ENCODE measurements around the gene NUDCD2. TPM values are rescaled to one million over a fixed set of nuclear protein-coding genes. Genes with fewer than 3 reads are reported as not detected.

Gene NUDCD2
- total RNA-seq, 1 donor from 2014 or later, result 15.9 TPM

GRCh38 chr5:163436515-163436914, 23.4 kb downstream of the NUDCD2 start:
- Histone ChIP-seq H3K9me3 (ENCODE audit: insufficient read depth, low read depth, low read length) (no peaks in the 10 kb centered on the region), H3K4me1 (ENCODE audit: insufficient read depth, low read length) (peaks cover 9% of the 10 kb centered on the region), H3K79me2 (ENCODE audit: insufficient read depth, low read length) (peaks cover 41% of the 10 kb centered on the region), H2AFZ (ENCODE audit: low read depth, low read length) (no peak overlapping the region), H3K9ac (ENCODE audit: low read length) (peak overlapping the region; percentile 59), H3K4me3 (ENCODE audit: insufficient read depth, low read depth, low read length) (no peak overlapping the region), H3K27ac (ENCODE audit: low read depth, low read length) (peak overlapping the region; percentile 51), H3K27me3 (ENCODE audit: insufficient read depth, low read length) (no peaks in the 10 kb centered on the region), H3K4me2 (ENCODE audit: low read length) (peak overlapping the region; percentile 86), H4K20me1 (ENCODE audit: insufficient read depth, low read length) (peaks cover 39% of the 10 kb centered on the region), H3K36me3 (ENCODE audit: insufficient read depth, low read length) (peaks cover 13% of the 10 kb centered on the region)
- Mint-ChIP-seq H3K27ac (ENCODE audit: unreplicated experiment) (peak overlapping the region; percentile 93), H3K4me3 (ENCODE audit: unreplicated experiment) (peak overlapping the region; percentile 97), H3K27me3 (ENCODE audit: low read depth, unreplicated experiment) (peaks cover 3% of the 10 kb centered on the region), H3K36me3 (ENCODE audit: low read depth, unreplicated experiment) (peaks cover 6% of the 10 kb centered on the region), H3K9me3 (ENCODE audit: unreplicated experiment) (no peaks in the 10 kb centered on the region), H3K4me1 (ENCODE audit: low read depth, unreplicated experiment) (peaks cover 30% of the 10 kb centered on the region)
- TF ChIP-seq EZH2 (IDR thresholded peaks at IDR 0.05; ENCODE audit: insufficient read depth, low read length), result no peak
- no peak for TF ChIP-seq CTCF (IDR thresholded peaks at IDR 0.05; ENCODE audit: insufficient read depth, low read depth, low read length)
- FAIRE-seq, result no peak
- DNase-seq (ENCODE audit: low read depth), result no peak

GRCh38 chr5:163434401-163434866, 25.5 kb downstream of the NUDCD2 start:
- H3K4me3 Mint-ChIP-seq (ENCODE audit: unreplicated experiment), result peak overlapping the region; percentile 34
- H3K9me3 Mint-ChIP-seq (ENCODE audit: unreplicated experiment), result no peaks in the 10 kb centered on the region
- H3K4me1 Mint-ChIP-seq (ENCODE audit: low read depth, unreplicated experiment), result peaks cover 16% of the 10 kb centered on the region

GRCh38 chr5:163433271-163433670, 26.6 kb downstream of the NUDCD2 start:
- H3K9ac ChIP-seq (ENCODE audit: low read length), result no peak overlapping the region
- H3K4me1 Mint-ChIP-seq (ENCODE audit: low read depth, unreplicated experiment), result peaks cover 15% of the 10 kb centered on the region
- no peak overlapping the region for H2AFZ ChIP-seq (ENCODE audit: low read depth, low read length)
- no peak overlapping the region for H3K4me3 Mint-ChIP-seq (ENCODE audit: unreplicated experiment)
- H3K4me3 ChIP-seq (ENCODE audit: insufficient read depth, low read depth, low read length), result no peak overlapping the region
- H3K9me3 Mint-ChIP-seq (ENCODE audit: unreplicated experiment), result no peaks in the 10 kb centered on the region
- no peaks in the 10 kb centered on the region for H3K9me3 ChIP-seq (ENCODE audit: insufficient read depth, low read depth, low read length)
- peaks cover 2% of the 10 kb centered on the region for H3K36me3 Mint-ChIP-seq (ENCODE audit: low read depth, unreplicated experiment)
- H3K4me1 ChIP-seq (ENCODE audit: insufficient read depth, low read length), result peaks cover 2% of the 10 kb centered on the region
- no peaks in the 10 kb centered on the region for H3K27me3 ChIP-seq (ENCODE audit: insufficient read depth, low read length)
- TF ChIP-seq EZH2 (IDR thresholded peaks at IDR 0.05; ENCODE audit: insufficient read depth, low read length) (no peak), CTCF (IDR thresholded peaks at IDR 0.05; ENCODE audit: insufficient read depth, low read depth, low read length) (no peak)
- no peak for DNase-seq (ENCODE audit: low read depth)
- no peak overlapping the region for H3K4me2 ChIP-seq (ENCODE audit: low read length)
- no peak overlapping the region for H3K27ac ChIP-seq (ENCODE audit: low read depth, low read length)
- no peaks in the 10 kb centered on the region for H3K36me3 ChIP-seq (ENCODE audit: insufficient read depth, low read length)
- peaks cover 9% of the 10 kb centered on the region for H3K79me2 ChIP-seq (ENCODE audit: insufficient read depth, low read length)
- peaks cover 6% of the 10 kb centered on the region for H4K20me1 ChIP-seq (ENCODE audit: insufficient read depth, low read length)
- no peak for FAIRE-seq
- H3K27me3 Mint-ChIP-seq (ENCODE audit: low read depth, unreplicated experiment), result peaks cover 3% of the 10 kb centered on the region
- no peak overlapping the region for H3K27ac Mint-ChIP-seq (ENCODE audit: unreplicated experiment)

More at GRCh38 chr5:163434401-163434866, 25.5 kb downstream of the NUDCD2 start:
- peaks cover 21% of the 10 kb centered on the region for H3K79me2 ChIP-seq (ENCODE audit: insufficient read depth, low read length)
- peak; percentile 56 for FAIRE-seq
- peak; percentile 70 for DNase-seq (ENCODE audit: low read depth)
- no peak overlapping the region for H3K4me3 ChIP-seq (ENCODE audit: insufficient read depth, low read depth, low read length)
- Mint-ChIP-seq H3K36me3 (ENCODE audit: low read depth, unreplicated experiment) (peaks cover 3% of the 10 kb centered on the region), H3K27me3 (ENCODE audit: low read depth, unreplicated experiment) (peaks cover 3% of the 10 kb centered on the region), H3K27ac (ENCODE audit: unreplicated experiment) (peak overlapping the region; percentile 64)
- TF ChIP-seq EZH2 (IDR thresholded peaks at IDR 0.05; ENCODE audit: insufficient read depth, low read length), result no peak
- H4K20me1 ChIP-seq (ENCODE audit: insufficient read depth, low read length), result peaks cover 18% of the 10 kb centered on the region
- no peak overlapping the region for H2AFZ ChIP-seq (ENCODE audit: low read depth, low read length)
- no peak overlapping the region for H3K9ac ChIP-seq (ENCODE audit: low read length)
- peaks cover under 1% of the 10 kb centered on the region for H3K36me3 ChIP-seq (ENCODE audit: insufficient read depth, low read length)
- H3K9me3 ChIP-seq (ENCODE audit: insufficient read depth, low read depth, low read length), result no peaks in the 10 kb centered on the region
- H3K4me1 ChIP-seq (ENCODE audit: insufficient read depth, low read length), result peaks cover 6% of the 10 kb centered on the region
- peak overlapping the region; percentile 21 for H3K4me2 ChIP-seq (ENCODE audit: low read length)
- H3K27ac ChIP-seq (ENCODE audit: low read depth, low read length), result peak overlapping the region; percentile 14
- H3K27me3 ChIP-seq (ENCODE audit: insufficient read depth, low read length), result no peaks in the 10 kb centered on the region
